Activated CD4-positive, alpha-beta T cell treated with anti-CD3 and anti-CD28 coated beads, Interleukin-2, amount 50 U/mL, for 1 hour (primary cell): Measurements from ENCODE around the gene CRK.

Experiments used
- DNase-seq: peaks from one replicate; pipeline ENCODE4 v3.0.0-alpha.2; 2020

CRK gene

GRCh38 chr17:1485423-1486376 lies 29.7 kb upstream of the CRK start:
- DNase-seq, result peak; percentile 67

- DNase-seq, result peak; percentile 46
These were observed 28.8 kb upstream of the CRK start for GRCh38 chr17:1484676-1485422.

- DNase-seq, result no peak
These were observed 28.1 kb upstream of the CRK start for GRCh38 chr17:1484060-1484535.

DNA sequence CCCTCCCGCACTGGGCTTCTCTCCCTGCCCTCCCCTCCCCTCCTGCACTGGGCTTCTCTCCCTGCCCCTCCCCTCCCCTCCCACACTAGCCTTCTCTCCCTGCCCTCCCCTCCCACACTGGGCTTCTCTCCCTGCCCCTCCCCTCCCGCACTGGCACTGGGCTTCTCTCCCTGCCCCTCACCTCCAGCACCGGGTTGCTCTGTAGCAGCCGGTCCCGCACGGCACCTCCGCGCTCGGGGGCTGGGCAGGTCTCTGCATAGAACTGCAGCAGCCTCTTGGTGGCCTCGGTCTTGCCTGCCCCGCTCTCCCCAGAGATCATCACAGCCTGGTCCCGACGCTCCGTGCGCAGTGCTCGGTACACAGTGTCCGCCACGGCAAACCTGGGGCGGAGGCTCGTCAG lies 26.6 kb upstream of the CRK start:
- DNase-seq, result no peak

DNA sequence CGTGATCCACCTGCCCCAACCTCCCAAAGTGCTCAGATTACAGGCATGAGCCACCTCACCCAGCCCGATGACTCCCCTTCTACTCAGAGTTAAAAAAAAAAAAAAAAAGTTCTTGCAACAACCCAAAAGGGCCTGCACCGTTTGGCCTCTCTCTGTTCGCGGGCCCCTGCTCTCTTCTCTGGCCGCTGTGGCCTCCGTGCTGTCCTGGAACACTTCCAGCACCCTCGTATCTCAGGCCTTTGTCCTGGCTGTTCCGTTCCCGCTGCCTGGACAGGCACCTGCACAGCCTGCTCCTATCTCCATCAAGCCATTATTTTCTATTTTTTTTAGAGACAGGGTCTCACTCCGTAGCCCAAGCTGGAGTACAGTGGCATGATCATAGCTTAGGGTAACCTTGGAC lies 25.7 kb upstream of the CRK start:
- no peak for DNase-seq

- DNase-seq, result no peak
These were observed 24.9 kb upstream of the CRK start for GRCh38 chr17:1480747-1481465.

DNA sequence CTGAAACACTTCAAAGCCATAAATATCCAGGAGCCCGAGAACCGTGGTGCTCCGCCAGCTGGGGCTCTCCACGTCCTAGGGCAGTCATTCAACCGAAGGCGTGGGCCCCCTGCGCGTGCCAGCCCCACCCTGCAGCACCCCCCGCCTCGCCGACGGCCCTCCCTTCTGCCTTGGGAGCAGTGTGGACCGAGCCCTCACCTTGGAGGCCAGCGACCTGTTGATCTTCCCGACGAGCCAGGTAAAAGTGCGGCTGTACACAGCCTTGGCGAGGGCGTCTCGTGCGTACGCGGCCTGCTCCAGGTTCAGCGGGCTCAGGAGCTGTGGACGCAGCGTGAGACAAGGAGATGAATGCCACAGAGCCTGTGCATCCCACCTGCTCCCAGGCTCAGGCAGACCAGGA lies 22.4 kb upstream of the CRK start:
- DNase-seq, result no peak

DNA sequence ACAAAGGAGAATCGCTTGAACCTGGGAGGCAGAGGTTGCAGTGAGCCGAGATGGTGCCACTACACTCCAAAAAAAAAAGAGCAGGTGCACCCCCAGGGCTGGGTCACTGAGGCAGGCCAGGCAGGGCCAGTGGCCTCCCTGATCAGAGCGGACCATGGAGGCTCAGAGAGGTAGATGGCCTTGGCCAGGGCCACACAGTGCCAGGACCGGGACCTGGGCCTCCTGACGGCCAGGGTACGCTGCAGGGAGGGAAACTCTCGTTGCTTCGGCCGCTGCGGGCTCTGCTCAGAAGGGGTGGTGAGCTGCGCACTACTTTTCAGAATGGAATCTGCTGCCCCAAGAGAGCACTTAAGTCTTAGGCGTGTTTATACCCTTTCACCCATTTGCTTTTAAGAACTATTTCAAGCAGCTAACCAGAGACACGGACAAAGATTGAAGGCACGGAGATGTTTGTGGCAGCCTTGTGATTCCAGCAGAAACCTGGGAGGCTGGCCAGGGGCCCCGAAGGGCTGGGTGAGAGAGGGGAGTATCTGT lies 19.4 kb upstream of the CRK start:
- no peak for DNase-seq

- DNase-seq, result no peak
These were observed 18.6 kb upstream of the CRK start for GRCh38 chr17:1474402-1475189.

- no peak for DNase-seq
These were observed 17.8 kb upstream of the CRK start for GRCh38 chr17:1473841-1474240.

- DNase-seq, result no peak
These were observed 17.1 kb upstream of the CRK start for GRCh38 chr17:1473170-1473569.

GRCh38 chr17:1471911-1472821 lies 16.1 kb upstream of the CRK start:
- no peak for DNase-seq

DNA sequence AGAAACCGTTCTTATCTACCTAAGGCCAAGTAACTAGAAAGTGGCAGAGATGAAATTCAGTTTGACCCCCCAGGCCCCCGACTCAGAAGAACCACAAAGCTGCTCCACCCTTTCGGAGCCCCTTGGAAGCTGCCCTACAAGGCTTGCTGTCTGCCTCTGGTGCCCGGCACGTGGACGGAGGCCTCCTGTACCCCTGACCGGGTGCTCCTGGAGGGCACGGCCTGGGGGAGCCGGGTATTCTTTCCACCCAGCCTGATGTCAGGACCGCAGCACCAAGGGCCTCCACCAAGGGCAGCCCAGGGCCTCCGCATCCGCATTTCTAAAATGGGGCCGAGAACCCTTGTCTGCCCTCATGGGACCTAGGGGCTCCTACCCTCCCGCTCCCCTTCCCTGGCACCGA lies 15.5 kb upstream of the CRK start:
- DNase-seq, result no peak

- DNase-seq, result no peak
These were observed 14.9 kb upstream of the CRK start for GRCh38 chr17:1470755-1471462.

DNA sequence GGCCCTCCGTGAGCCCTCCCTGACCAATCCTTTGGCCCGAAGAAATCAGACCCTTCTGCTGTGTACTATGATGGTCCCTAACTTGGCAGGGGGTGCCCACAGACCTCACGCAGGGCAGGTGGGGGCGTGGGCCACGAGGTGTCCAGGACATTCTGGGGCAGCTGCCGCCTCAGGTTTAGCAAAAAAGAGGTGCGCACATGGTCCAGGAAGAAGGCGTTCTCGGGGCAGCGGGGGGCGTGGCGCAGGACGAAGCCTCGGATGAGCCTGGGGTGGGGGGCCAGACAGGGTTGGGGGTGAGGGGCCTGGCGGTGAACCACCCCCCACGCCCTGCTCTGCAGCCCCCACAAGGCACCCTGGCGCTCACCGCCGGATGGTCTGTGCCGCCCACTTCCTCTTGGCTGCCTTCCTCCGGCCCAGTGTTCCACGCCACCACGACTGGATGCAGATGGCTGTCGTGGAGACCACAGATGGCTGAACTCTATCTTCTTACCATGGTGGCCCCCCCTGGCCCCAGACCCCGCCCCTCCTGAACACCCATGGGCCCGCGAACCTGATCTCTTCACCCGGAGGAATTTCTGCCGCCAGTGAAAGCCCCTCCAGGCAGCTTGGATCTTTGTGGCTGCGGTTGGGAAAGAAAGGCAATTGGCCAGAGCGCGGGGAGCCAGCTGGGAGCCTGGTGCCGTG lies 14.2 kb upstream of the CRK start:
- DNase-seq, result no peak

DNA sequence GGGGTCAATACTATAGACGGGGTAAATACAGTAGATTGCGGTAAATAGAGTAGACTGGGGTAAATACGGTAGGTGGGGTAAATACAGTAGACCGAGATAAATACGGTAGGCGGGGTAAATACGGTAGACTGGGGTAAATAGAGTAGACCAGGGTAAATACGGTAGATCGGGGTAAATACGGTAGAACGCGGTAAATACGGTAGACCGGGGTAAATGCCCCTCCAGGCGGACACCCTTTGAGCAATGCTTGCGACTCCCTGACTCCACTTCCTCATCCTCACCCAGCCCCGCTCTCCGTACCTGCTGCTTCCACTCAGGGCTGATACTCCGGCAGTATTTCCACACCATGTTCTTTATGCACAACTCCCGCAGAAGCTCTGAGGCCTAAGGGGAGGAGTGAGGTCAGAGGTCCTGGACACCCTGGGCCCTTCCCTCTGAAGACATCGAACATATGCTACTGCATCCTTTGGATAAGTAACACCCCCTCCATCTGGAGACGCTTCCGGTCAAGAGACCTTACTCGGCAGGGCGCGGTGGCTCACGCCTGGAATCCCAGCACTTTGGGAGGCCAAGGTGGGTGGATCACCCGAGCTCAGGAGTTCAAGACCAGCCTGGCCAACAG lies 13.3 kb upstream of the CRK start:
- DNase-seq, result no peak

DNA sequence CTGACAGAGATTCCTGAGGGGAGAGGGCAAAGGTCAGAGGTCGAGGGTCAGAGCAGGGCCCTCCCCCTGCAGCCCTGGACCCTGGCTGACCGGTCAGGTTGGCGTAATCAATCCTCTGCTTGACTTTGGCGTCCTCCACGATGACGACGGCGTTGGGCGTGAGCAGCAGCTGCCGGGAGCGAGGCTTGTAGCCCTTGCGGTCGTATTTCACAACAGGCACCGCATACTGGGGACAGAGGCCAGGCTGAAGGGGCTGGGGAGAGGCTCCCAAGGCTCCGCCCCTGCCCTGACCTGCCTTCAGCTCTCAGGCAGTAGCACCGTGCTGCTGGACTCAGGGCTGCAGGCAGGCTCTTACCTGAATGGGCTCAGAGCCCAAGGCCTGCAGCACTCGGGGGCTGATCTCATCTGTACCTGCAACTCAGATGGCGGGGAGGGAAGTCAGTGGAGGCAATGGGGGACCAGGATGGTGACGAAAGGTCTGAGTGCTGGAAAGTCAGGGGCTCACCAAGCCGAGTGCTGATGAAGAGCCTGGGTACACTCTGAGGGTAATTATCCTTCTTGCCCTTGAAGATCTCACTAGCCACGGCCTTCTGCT lies 12.0 kb upstream of the CRK start:
- no peak for DNase-seq

DNA sequence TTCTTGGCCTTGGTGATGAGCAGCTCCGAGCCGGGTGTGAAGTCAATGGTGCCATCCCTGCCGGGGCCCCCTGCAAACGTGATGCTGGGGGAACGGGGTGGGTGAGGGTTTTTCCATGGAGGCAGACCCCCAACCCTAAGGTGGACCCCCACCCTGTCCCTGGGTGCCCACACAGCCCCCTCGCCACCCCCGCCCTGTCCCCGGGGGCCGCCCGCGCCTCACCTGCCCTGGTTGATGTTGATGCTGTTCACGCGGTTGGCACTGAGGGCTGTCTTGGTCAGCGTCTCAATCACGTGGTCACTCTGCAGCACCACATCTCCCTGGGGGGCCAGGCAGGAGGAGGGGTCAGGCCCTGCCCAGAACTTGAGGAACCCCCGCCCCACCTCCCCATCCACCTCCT lies 11.2 kb upstream of the CRK start:
- no peak for DNase-seq

- DNase-seq, result no peak
These were observed 8.2 kb upstream of the CRK start for GRCh38 chr17:1464186-1464585.
